DND-41 (cell line): Measurements from ENCODE around the gene RAD51B.

ENCODE experiments used
- ATAC-seq: fragments of 200-7000 bp; cut with Tn5 transposase; 3 replicates; pipeline ENCODE4 v1.9.1; 2021; ENCODE audit warnings: low read depth; ENCODE audit not compliant: insufficient read depth
- DNase-seq: peaks from one replicate; pipeline ENCODE4 v3.0.0-alpha.2; 2020
- H2AFZ ChIP-seq: 2 replicates; pipeline ENCODE4 v1.6.0; 2012; ENCODE audit warnings: low read depth, low read length
- H3K27ac ChIP-seq: 2 replicates; pipeline ENCODE4 v1.5.1; 2012; ENCODE audit warnings: low read length, inconsistent platforms
- H3K27me3 ChIP-seq: fragments of 200-600 bp; sonication (generic); 2 replicates; pipeline ENCODE4 v1.6.0; 2012; ENCODE audit warnings: low read length, mild to moderate bottlenecking, inconsistent platforms; ENCODE audit not compliant: insufficient read depth, poor library complexity
- H3K36me3 ChIP-seq: 2 replicates; pipeline ENCODE4 v1.5.1; 2012; ENCODE audit warnings: low read length, inconsistent platforms; ENCODE audit not compliant: insufficient read depth
- H3K4me1 ChIP-seq: 2 replicates; pipeline ENCODE4 v1.5.1; 2012; ENCODE audit warnings: mild to moderate bottlenecking, low read length; ENCODE audit not compliant: insufficient read depth
- H3K4me2 ChIP-seq: 2 replicates; pipeline ENCODE4 v1.6.0; 2012; ENCODE audit warnings: mild to moderate bottlenecking, moderate library complexity, low read length, inconsistent platforms; ENCODE audit not compliant: insufficient read depth
- H3K4me3 ChIP-seq, 2 experiments: fragments of 200-600 bp in 1 of 2; shearing (Covaris generic) in 1 of 2; 2 replicates each; pipeline ENCODE4 v1.5.1; 2012 to 2016; ENCODE audit warnings: inconsistent platforms in 2 of 2, low read length in 2 of 2, mild to moderate bottlenecking in 2 of 2, low read depth in 1 of 2, moderate library complexity in 1 of 2
- H3K79me2 ChIP-seq: 2 replicates; pipeline ENCODE4 v1.6.0; 2012; ENCODE audit warnings: low read length, inconsistent platforms; ENCODE audit not compliant: insufficient read depth
- H3K9ac ChIP-seq: 2 replicates; pipeline ENCODE4 v1.6.0; 2012; ENCODE audit warnings: low read depth, mild to moderate bottlenecking, inconsistent platforms, low read length, moderate library complexity
- H3K9me3 ChIP-seq: 2 replicates; pipeline ENCODE4 v1.5.1; 2012; ENCODE audit warnings: low read length, moderate library complexity, mild to moderate bottlenecking, inconsistent platforms; ENCODE audit not compliant: insufficient read depth, severe bottlenecking
- H4K20me1 ChIP-seq: 2 replicates; pipeline ENCODE4 v1.6.0; 2012; ENCODE audit warnings: low read length; ENCODE audit not compliant: insufficient read depth
- CTCF ChIP-seq: IDR thresholded peaks from 2 replicates; pipeline ENCODE4 v1.5.1; 2012; ENCODE audit warnings: borderline replicate concordance, low read length, moderate library complexity, mild to moderate bottlenecking; ENCODE audit not compliant: poor library complexity, severe bottlenecking; ENCODE audit errors: extremely low read depth
- EZH2 ChIP-seq: IDR thresholded peaks from 3 replicates; pipeline ENCODE4 v1.6.1; 2012; ENCODE audit warnings: borderline replicate concordance, low read depth, mild to moderate bottlenecking, moderate library complexity, low read length, inconsistent platforms; ENCODE audit not compliant: severe bottlenecking

Gene RAD51B

GRCh38 chr14:68398370-68398769 lies 578.8 kb downstream of the RAD51B start:
- no peaks in the 10 kb centered on the region for H3K9me3 ChIP-seq
- no peak overlapping the region for H3K4me3 ChIP-seq
- no peak for DNase-seq
- H3K27me3 ChIP-seq, result no peaks in the 10 kb centered on the region
- H3K9ac ChIP-seq, result no peak overlapping the region
- H3K36me3 ChIP-seq, result no peaks in the 10 kb centered on the region
- no peaks in the 10 kb centered on the region for H3K79me2 ChIP-seq
- ATAC-seq, result no peak
- no peak overlapping the region for H2AFZ ChIP-seq
- peaks cover 9% of the 10 kb centered on the region; the same call in 1 of the 2 replicates for H3K4me1 ChIP-seq
- no peaks in the 10 kb centered on the region for H4K20me1 ChIP-seq
- TF ChIP-seq CTCF (no peak), EZH2 (no peak)
- no peak overlapping the region for H3K27ac ChIP-seq
- H3K4me2 ChIP-seq, result no peak overlapping the region

- ATAC-seq (peak; percentile 73), DNase-seq (peak; percentile 25)
- Histone ChIP-seq H3K9ac (no peak overlapping the region), H3K27me3 (no peaks in the 10 kb centered on the region), H3K4me1 (peaks cover 9% of the 10 kb centered on the region; the same call in 1 of the 2 replicates), H3K4me3 (no peak overlapping the region), H2AFZ (no peak overlapping the region), H3K9me3 (no peaks in the 10 kb centered on the region), H3K79me2 (no peaks in the 10 kb centered on the region), H3K27ac (no peak overlapping the region), H4K20me1 (no peaks in the 10 kb centered on the region), H3K4me2 (no peak overlapping the region), H3K36me3 (no peaks in the 10 kb centered on the region)
- TF ChIP-seq CTCF, result no peak
- no peak for TF ChIP-seq EZH2
These were observed 580.4 kb downstream of the RAD51B start for GRCh38 chr14:68399971-68400370.

- Histone ChIP-seq H3K4me1 (peaks cover 9% of the 10 kb centered on the region; the same call in 1 of the 2 replicates), H3K4me3 (no peak overlapping the region), H4K20me1 (no peaks in the 10 kb centered on the region), H3K27ac (no peak overlapping the region), H3K36me3 (no peaks in the 10 kb centered on the region), H3K9me3 (no peaks in the 10 kb centered on the region), H3K4me2 (no peak overlapping the region), H2AFZ (no peak overlapping the region), H3K27me3 (no peaks in the 10 kb centered on the region), H3K9ac (no peak overlapping the region), H3K79me2 (no peaks in the 10 kb centered on the region)
- no peak for ATAC-seq
- TF ChIP-seq EZH2 (no peak), CTCF (no peak)
- no peak for DNase-seq
These were observed 581.7 kb downstream of the RAD51B start for GRCh38 chr14:68401317-68401716.

GRCh38 chr14:68401855-68402254 lies 582.3 kb downstream of the RAD51B start:
- Histone ChIP-seq H3K4me3 (no peak overlapping the region), H3K9me3 (no peaks in the 10 kb centered on the region), H3K4me1 (peaks cover 9% of the 10 kb centered on the region; the same call in 1 of the 2 replicates), H3K9ac (no peak overlapping the region), H2AFZ (no peak overlapping the region), H3K27ac (no peak overlapping the region), H4K20me1 (no peaks in the 10 kb centered on the region), H3K27me3 (no peaks in the 10 kb centered on the region), H3K79me2 (no peaks in the 10 kb centered on the region), H3K36me3 (no peaks in the 10 kb centered on the region), H3K4me2 (no peak overlapping the region)
- TF ChIP-seq CTCF (no peak), EZH2 (no peak)
- DNase-seq, result no peak
- ATAC-seq, result no peak
